Muscle layer of duodenum (tissue), 2 donors: ENCODE results near the gene ECE2.

Source experiments
- H3K27ac ChIP-seq: one replicate; pipeline ENCODE4 v1.7.0; 2013; ENCODE audit warnings: mild to moderate bottlenecking, low read length
- H3K27me3 ChIP-seq: one replicate; pipeline ENCODE4 v1.7.0; 2013; ENCODE audit warnings: low read depth, mild to moderate bottlenecking, control low read depth, low read length
- H3K36me3 ChIP-seq, 2 donors: one replicate each; pipeline ENCODE4 v1.7.0; 2013; ENCODE audit warnings: low read length in 2 of 2, control low read depth in 1 of 2, mild to moderate bottlenecking in 1 of 2; ENCODE audit not compliant: insufficient read depth in 2 of 2, control insufficient read depth in 1 of 2
- H3K4me1 ChIP-seq, 2 donors: one replicate each; pipeline ENCODE4 v1.7.0; 2013; ENCODE audit warnings: low read length in 2 of 2, mild to moderate bottlenecking in 2 of 2, control low read depth in 1 of 2, moderate library complexity in 1 of 2; ENCODE audit not compliant: insufficient read depth in 2 of 2, control insufficient read depth in 1 of 2
- H3K4me3 ChIP-seq, 2 donors: one replicate each; pipeline ENCODE4 v1.7.0; 2013; ENCODE audit warnings: low read length in 2 of 2, low read depth in 1 of 2, mild to moderate bottlenecking in 1 of 2
- H3K9me3 ChIP-seq, 2 donors: one replicate each; pipeline ENCODE4 v1.7.0; 2013; ENCODE audit warnings: low read length in 2 of 2, control low read depth in 1 of 2, mild to moderate bottlenecking in 1 of 2; ENCODE audit not compliant: control insufficient read depth in 1 of 2
- donor health status: healthy.

The ECE2 gene

DNA sequence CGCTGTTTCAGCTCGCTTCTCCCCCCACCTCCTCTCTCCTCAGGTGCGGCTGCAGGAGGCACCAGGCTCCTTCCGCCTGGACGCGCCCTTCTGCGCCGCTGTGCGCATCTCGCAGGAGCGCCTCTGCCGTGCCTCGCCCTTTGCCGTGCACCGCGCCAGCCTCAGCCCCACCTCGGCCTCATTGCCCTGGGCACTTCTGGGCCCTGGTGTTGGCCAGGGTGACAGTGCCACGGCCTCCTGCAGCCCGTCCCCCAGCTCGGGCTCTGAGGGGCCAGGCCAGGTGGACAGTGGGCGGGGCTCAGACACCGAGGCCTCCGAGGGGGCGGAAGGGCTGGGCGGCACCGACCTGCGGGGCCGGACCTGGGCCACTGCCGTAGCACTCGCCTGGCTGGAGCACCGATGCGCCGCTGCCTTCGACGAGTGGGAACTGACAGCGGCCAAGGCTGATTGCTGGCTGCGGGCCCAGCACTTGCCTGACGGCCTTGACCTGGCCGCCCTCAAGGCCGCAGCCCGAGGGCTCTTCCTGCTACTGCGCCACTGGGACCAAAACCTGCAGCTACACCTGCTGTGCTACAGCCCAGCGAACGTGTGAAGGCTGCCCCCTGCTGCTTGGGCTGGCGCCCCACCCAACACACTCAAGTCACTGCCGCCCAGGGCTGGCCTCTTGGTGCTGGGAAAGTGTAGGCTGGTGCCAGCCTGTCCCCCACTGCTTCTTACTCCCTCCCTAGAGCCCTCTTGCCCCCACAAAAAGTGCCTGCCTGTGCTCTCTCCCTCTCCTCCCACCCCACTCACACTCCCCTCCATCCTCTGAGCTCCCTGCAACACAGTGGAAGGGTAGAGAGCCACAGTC, 34.1 kb upstream of the ECE2 start:
- peaks cover 24 to 40% of the 10 kb centered on the region in 2 donors for H3K36me3 ChIP-seq
- H3K27ac ChIP-seq: no peak overlapping the region
- no peak overlapping the region for H3K4me3 ChIP-seq
- H3K9me3 ChIP-seq: no peaks in the 10 kb centered on the region
- peaks cover 0 to 5% of the 10 kb centered on the region in 2 donors for H3K4me1 ChIP-seq
- no peaks in the 10 kb centered on the region for H3K27me3 ChIP-seq

DNA sequence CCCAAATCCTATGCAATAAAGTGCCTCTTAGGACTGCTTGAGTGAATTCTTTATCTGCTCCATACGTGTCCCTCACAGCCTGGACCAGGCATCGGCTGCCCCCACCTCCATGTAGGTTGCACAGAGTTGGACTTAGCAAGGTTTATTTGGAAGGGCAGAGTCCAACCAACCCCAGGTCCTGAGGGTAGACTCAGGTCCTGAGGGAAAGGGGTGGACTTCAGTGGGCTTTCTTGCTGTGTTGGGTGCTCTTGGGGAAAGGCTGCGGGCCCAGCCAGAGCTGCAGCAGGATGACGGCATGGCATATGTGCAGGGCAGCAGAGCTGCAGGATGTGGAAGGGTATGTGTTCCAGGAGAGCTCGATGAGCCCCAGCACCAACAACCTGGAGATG, 33.5 kb upstream of the ECE2 start:
- peaks cover 0 to 6% of the 10 kb centered on the region in 2 donors for H3K4me1 ChIP-seq
- no peak overlapping the region for H3K4me3 ChIP-seq
- H3K36me3 ChIP-seq: peaks cover 24 to 40% of the 10 kb centered on the region in 2 donors
- H3K27me3 ChIP-seq: no peaks in the 10 kb centered on the region
- no peak overlapping the region for H3K27ac ChIP-seq
- no peaks in the 10 kb centered on the region for H3K9me3 ChIP-seq

DNA sequence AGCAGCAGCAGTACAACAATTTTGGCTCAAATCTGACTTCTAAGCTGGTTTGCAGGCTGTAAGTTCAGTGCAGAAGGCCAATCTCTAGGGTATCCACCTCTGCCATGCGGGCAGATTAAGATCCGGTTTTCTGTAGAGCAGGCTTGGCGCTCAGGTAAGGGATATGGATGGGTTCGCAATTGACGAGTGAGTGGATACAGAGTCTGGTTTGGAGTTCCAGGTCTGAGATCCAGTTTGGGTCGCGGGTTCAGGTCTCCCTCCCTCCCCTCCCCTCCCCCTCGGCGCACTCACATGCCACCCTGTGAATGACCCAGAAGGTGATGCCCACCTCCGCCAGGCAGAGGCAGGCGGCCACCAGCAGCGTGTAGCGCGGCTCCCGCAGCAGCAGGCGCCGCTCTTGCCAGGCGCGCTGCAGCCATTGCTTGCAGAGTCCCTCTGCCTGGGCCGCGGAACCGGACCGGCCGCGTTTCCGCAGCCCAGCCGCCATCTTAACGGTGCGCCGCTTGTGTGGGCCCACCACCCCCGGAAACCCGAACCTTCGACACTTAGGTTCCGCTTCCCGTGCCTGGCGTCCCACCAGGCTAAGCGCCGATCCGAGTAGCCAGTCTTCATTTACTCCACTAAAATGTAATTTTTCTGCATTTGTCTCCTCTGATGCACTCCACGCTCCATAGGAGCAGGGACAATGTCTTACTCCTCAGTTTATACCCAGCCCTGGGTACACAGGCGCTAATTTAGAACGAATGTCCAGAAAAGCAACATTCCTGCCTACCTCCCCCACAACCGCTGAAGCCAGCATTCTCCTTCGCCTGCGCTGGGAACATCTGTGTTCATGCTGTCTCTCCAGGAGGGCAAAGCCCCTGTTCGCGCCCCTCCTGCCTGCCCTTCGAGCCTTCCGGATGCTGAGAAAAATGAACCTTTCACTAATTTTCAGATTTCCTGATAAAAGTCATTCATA, 27.1 kb upstream of the ECE2 start, which contains the start of gene ALG3:
TSS of gene ALG3 (minus strand) at position 509 of the 958 bp plus-strand sequence. CDS start at position 487, 22 bp downstream.
- Histone ChIP-seq H3K4me1 (peaks cover 0 to 10% of the 10 kb centered on the region in 2 donors), H3K27ac (peak within 1 kb of the TSS; percentile 95), H3K9me3 (no peaks in the 10 kb centered on the region), H3K27me3 (no peaks in the 10 kb centered on the region), H3K36me3 (peaks cover 18 to 20% of the 10 kb centered on the region in 2 donors), H3K4me3 (peak within 1 kb of the TSS; percentile 98 to 100)

DNA sequence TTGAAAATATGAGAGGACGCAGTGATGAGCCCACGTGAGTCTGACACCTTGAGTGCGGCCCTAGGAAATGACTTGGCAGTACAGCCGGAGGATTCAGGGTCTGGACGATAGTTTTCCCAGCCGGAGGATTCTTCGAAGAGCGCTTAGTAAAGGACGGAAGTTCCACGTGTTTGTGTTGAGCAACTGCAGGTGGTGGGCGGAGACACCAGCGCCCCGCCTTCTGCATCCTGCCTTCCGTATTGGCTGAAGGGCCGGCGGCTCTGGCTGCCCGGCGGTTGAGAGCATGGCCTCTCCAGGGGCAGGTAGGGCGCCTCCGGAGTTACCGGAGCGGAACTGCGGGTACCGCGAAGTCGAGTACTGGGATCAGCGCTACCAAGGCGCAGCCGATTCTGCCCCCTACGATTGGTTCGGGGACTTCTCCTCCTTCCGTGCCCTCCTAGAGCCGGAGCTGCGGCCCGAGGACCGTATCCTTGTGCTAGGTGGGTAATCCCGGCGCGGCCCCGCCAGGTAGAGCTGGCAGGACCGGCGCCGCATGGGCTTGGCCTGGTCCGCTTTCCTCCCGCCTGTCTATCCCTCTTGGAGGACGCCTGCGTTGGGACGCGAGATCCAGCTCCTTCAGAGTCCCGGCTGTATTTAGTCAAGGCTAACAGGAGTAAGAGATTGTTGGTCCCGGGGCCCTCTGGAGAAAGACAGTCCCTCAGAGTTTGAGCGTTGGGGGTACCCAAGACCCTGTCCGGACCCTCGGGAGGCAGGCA, 26.2 kb upstream of the ECE2 start, which contains the start of gene EEF1AKMT4:
TSS of gene EEF1AKMT4 (plus strand) at position 261 of the 755 bp plus-strand sequence. CDS start at position 284, 23 bp downstream.
- Histone ChIP-seq H3K4me3 (peak within 1 kb of the TSS; percentile 98 to 100), H3K27me3 (no peaks in the 10 kb centered on the region), H3K27ac (peak within 1 kb of the TSS; percentile 95), H3K9me3 (no peaks in the 10 kb centered on the region), H3K4me1 (peaks cover 0 to 10% of the 10 kb centered on the region in 2 donors), H3K36me3 (peaks cover 10 to 12% of the 10 kb centered on the region in 2 donors)

DNA sequence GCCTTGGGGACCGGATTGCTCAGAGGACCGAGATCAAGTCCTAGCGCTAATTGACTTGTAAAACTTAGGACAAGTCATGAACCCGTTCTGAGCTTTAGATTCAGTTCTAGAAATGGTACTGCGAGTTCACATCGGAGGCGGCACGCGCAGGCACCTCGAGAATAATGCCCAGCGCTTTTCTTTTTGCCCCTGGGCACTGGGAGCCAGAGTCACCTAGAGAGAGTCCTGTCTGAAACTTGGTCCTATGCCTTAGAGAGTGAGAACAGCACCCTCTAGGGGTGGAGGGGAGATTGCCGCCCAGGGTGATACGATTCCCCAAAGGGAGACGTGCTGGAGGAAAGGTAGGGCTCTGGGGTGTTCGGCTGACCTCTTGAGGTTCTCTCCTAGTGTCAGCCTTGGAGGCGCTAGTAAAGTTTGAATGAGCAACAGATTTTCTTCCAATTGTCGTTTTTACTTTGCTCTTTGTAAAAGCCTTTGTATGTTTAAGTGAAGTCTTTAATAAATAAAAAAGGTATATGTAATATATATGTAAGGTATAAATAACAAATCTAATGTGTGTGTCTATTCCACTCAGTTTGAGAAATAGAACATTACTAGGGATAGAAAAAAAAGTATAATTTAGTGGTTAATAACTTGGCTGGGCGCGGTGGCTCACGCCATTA, 25.5 kb upstream of the ECE2 start:
- Histone ChIP-seq H3K27ac (peak overlapping the region; percentile 69), H3K36me3 (peaks cover 2 to 5% of the 10 kb centered on the region in 2 donors), H3K4me1 (peaks cover 0 to 10% of the 10 kb centered on the region in 2 donors), H3K27me3 (no peaks in the 10 kb centered on the region), H3K4me3 (peak overlapping the region; percentile 98 to 100), H3K9me3 (no peaks in the 10 kb centered on the region)

DNA sequence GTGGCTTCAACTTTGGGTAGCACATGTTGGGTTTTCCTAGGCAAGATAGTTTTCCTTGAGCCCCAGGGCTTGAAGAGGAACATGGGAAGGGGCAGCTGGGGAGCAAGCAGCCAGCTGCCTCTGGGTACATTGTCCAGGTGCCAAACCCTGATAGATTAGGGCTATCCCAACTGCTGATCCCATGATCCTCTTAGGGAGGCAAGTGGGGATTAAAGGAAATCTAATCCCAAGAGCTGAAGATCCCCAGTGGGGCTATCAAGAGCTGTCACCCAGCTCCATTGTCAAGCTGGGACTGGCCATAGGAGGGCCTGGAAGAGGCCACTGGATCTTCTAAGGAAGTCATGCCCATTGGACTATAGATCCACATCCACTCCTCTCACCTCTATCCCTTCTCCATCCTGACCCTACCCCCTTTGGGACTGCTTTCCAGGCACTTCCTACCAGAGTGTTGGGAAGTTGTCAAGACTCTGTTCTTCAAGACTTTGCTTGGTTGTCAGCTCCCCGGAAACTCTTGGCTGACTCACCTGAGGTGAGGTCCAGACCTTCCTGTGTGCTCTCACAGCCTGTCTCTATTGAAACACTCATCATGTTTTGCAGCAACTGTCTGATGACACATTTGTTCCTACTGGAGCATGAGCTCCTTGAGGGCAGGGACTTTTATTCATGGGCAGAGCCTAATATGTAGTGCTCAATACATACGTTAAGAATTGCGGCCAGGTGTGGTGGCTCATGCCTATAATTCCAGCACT, 20.4 kb upstream of the ECE2 start:
- Histone ChIP-seq H3K4me1 (peaks cover 2 to 10% of the 10 kb centered on the region in 2 donors), H3K36me3 (peaks cover 0 to 8% of the 10 kb centered on the region in 2 donors), H3K9me3 (no peaks in the 10 kb centered on the region), H3K27me3 (peaks cover 17% of the 10 kb centered on the region), H3K4me3 (no peak overlapping the region), H3K27ac (no peak overlapping the region)

DNA sequence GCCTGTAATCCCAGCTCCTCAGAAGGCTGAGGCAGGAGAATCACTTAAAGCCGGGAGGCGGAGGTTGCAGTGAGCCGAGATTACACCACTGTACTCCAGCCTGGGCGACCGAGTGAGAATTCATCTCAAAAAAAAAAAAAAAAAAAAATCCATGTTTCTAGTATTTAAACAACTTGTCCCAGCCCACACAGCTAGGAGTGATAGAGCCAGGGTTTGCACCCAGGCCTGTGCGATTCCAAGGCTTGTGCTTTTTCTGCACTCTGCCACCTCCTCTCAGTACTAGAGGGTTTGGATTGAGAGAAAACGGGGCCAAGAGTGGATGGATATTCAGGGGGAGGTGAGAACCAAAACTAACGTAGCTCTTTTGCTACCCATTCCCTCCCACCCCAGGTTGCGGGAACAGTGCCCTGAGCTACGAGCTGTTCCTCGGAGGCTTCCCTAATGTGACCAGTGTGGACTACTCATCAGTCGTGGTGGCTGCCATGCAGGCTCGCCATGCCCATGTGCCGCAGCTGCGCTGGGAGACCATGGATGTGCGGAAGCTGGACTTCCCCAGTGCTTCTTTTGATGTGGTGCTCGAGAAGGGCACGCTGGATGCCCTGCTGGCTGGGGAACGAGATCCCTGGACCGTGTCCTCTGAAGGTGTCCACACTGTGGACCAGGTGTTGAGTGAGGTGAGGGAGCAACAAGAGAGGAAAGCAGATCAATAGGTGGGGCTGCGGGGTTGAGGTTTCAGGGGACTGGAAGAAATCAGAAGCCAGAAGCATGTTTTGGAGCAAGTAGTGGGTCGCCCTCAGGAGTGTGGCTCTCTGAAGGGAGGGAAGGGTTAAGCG, 18.5 kb upstream of the ECE2 start:
- Histone ChIP-seq H3K4me1 (peaks cover 8 to 26% of the 10 kb centered on the region in 2 donors), H3K27me3 (peaks cover 23% of the 10 kb centered on the region), H3K36me3 (peaks cover 0 to 8% of the 10 kb centered on the region in 2 donors), H3K9me3 (no peaks in the 10 kb centered on the region), H3K4me3 (no peak overlapping the region), H3K27ac (no peak overlapping the region)

DNA sequence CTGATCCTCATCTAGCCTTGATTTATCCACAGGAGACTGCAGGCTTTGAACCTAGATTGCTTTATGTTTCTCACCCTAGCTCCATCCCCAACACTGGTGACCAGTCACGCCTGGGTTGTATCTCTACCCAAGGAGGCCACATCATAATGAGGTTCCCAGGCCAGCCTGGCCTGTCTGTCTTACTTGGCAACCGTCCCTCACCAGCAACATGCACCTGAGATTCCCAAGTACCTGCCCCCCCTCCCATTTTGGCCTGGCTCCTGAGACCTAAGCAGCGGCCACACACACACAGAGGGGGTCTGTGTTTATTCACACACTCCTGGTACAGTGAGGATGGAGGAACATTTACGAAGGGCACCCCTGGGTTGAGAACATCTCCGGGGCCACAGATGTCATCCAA, 16.9 kb upstream of the ECE2 start:
- Histone ChIP-seq H3K27me3 (peaks cover 30% of the 10 kb centered on the region), H3K9me3 (no peaks in the 10 kb centered on the region), H3K4me3 (no peak overlapping the region), H3K4me1 (peaks cover 8 to 31% of the 10 kb centered on the region in 2 donors), H3K27ac (no peak overlapping the region), H3K36me3 (peaks cover 0 to 8% of the 10 kb centered on the region in 2 donors)

DNA sequence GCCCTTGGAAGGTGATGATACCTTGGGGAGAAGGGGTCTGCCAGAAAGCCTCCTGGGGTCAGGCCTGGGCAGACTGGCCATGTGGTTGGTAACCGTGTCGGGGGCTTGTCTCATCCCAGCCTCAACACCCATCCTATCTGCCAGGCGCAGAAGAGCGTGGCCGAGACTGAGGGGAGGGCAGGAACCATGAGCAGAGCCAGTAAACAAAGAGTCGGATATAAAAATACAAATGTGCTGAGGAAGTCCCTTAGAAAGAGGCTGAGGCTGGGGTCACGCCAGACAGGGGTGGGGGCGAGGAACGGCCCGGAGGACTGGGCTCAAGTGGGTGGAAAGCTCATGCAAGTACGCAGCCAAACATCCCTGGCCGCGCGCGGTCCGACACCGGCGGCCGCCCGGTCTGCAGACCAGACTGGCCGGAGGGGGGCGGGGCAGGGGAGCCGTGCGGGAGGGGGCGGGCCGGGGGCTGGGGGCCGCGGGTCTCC, 16.4 kb upstream of the ECE2 start:
- no peaks in the 10 kb centered on the region for H3K9me3 ChIP-seq
- peaks cover 30% of the 10 kb centered on the region for H3K27me3 ChIP-seq
- H3K36me3 ChIP-seq: peaks cover 0 to 8% of the 10 kb centered on the region in 2 donors
- H3K4me1 ChIP-seq: peaks cover 8 to 31% of the 10 kb centered on the region in 2 donors
- no peak overlapping the region for H3K27ac ChIP-seq
- H3K4me3 ChIP-seq: no peak overlapping the region
